ENCODE results near the gene DCTPP1. TPM values are rescaled to one million over a fixed set of nuclear protein-coding genes. Genes with fewer than 3 reads are reported as not detected.

DCTPP1 gene
- total and polyA plus RNA-seq, 2 donors (not counting 3 experiments of a cell fraction or from before 2014, with no cell fraction given) = 68.0 to 88.6 TPM

- intact Hi-C loops (cut with micrococcal nuclease) (no loop called here), dilution Hi-C loops (cut with MboI; ENCODE audit: extremely low pct_ligation_motif_present, low sequenced_read_pairs) (no loop called here)
- no peak overlapping the region for H2AFZ ChIP-seq (ENCODE audit: low read depth, low read length)
- FAIRE-seq (no peak), DNase-seq (ENCODE audit: low read depth, low spot score) (no peak)
- no peaks in the 10 kb centered on the region for H3K9me1 ChIP-seq (replicated peaks; ENCODE audit: control insufficient read depth, extremely low read depth, insufficient read depth, low read length)
- no peaks in the 10 kb centered on the region for H3K27me3 ChIP-seq (ENCODE audit: control insufficient read depth in 2 of 2, insufficient read depth in 2 of 2, low read length in 2 of 2)
- H3K27ac ChIP-seq (ENCODE audit: insufficient read depth, low read depth, low read length) = no peak overlapping the region
- ChIA-PET CTCF (interaction anchor here (1.3 kb wide), 1 partner anchor 14 kb away, joined by 3 read pairs; no protein-coding TSS in a partner anchor), POLR2A (no interaction called here)
- no peaks in the 10 kb centered on the region for H3K79me2 ChIP-seq (ENCODE audit: control insufficient read depth, insufficient read depth, low read length)
- no peak overlapping the region for H3K9ac ChIP-seq (replicated peaks; ENCODE audit: extremely low read depth, insufficient read depth, low read length)
- no peak overlapping the region for H3K4me2 ChIP-seq (ENCODE audit: insufficient read depth, low read length)
- BruUV-seq (replicated peaks) = no TSS peak
- no peaks in the 10 kb centered on the region for H4K20me1 ChIP-seq (replicated peaks; ENCODE audit: control insufficient read depth, extremely low read depth, insufficient read depth, low read length)
- no peak overlapping the region for H3K4me3 ChIP-seq (replicated peaks in 1 of 3; ENCODE audit: insufficient read depth in 1 of 3, low read depth in 1 of 3, low read length in 3 of 3)
- H3K4me1 ChIP-seq (ENCODE audit: control insufficient read depth, extremely low read depth, insufficient read depth, low read length) = peaks cover 12% of the 10 kb centered on the region
- H3K36me3 ChIP-seq (ENCODE audit: control insufficient read depth in 2 of 2, extremely low read depth in 1 of 2, insufficient read depth in 2 of 2, low read length in 2 of 2) = no peaks in the 10 kb centered on the region
- TF ChIP-seq JUN (IDR thresholded peaks at IDR 0.05; ENCODE audit: borderline replicate concordance, insufficient read depth, insufficient read length, low read depth) = no peak
- no peak for TF ChIP-seq GATA2 (IDR thresholded peaks at IDR 0.05; ENCODE audit: insufficient read depth, insufficient read length, low read depth, low read length)
- TF ChIP-seq MAX (IDR thresholded peaks at IDR 0.05; ENCODE audit: insufficient read depth, insufficient read length) = no peak
- no peak for TF ChIP-seq CTCF (IDR thresholded peaks at IDR 0.05; ENCODE audit: extremely low read depth in 1 of 2, insufficient read depth in 1 of 2, low read depth in 1 of 2, low read length in 2 of 2)
- no peak for TF ChIP-seq EZH2 (IDR thresholded peaks at IDR 0.05; ENCODE audit: borderline replicate concordance, low read depth, low read length, severe bottlenecking)
- TF ChIP-seq MYC (IDR thresholded peaks at IDR 0.05; ENCODE audit: low read depth, low read length) = no peak
- no peak for TF ChIP-seq POLR2A (IDR thresholded peaks at IDR 0.05; ENCODE audit: low read depth, low read length)
- no peak for TF ChIP-seq POLR2AphosphoS5 (IDR thresholded peaks at IDR 0.05; ENCODE audit: insufficient read depth, low read depth, low read length)
- TF ChIP-seq FOS (IDR thresholded peaks at IDR 0.05; ENCODE audit: borderline replicate concordance, insufficient read depth, low read length) = no peak
- H3K9me3 ChIP-seq (replicated peaks; ENCODE audit: control insufficient read depth, insufficient read depth, low read length) = no peaks in the 10 kb centered on the region
Measured at GRCh38 chr16:30381291-30382041, 48.4 kb downstream of the DCTPP1 start.

Measured in endothelial cell of umbilical vein (primary cell).